Endothelial cell (in vitro differentiated cells): ENCODE results near the gene PYROXD2. TPM values are rescaled to one million over a fixed set of nuclear protein-coding genes. Genes with fewer than 3 reads are reported as not detected.

Experiments
- DNase-seq: peaks from one replicate; pipeline ENCODE4 v3.0.0; 2021; ENCODE audit warnings: low spot score
- H3K27ac Mint-ChIP-seq: one replicate; pipeline ENCODE4 v1.8.0; 2021; ENCODE audit warnings: mixed read lengths, inconsistent platforms; ENCODE audit not compliant: unreplicated experiment
- H3K27me3 Mint-ChIP-seq: one replicate; pipeline ENCODE4 v1.8.0; 2021; ENCODE audit warnings: mild to moderate bottlenecking, moderate library complexity, mixed read lengths, inconsistent platforms; ENCODE audit not compliant: unreplicated experiment
- H3K36me3 Mint-ChIP-seq: one replicate; pipeline ENCODE4 v1.8.0; 2021; ENCODE audit warnings: mild to moderate bottlenecking, low read depth, mixed read lengths, inconsistent platforms; ENCODE audit not compliant: unreplicated experiment
- H3K4me1 Mint-ChIP-seq: one replicate; pipeline ENCODE4 v1.8.0; 2021; ENCODE audit warnings: mild to moderate bottlenecking, mixed read lengths, inconsistent platforms; ENCODE audit not compliant: unreplicated experiment
- H3K4me3 Mint-ChIP-seq: one replicate; pipeline ENCODE4 v1.8.0; 2021; ENCODE audit warnings: mild to moderate bottlenecking, mixed read lengths, inconsistent platforms; ENCODE audit not compliant: unreplicated experiment
- H3K9me3 Mint-ChIP-seq: one replicate; pipeline ENCODE4 v1.8.0; 2021; ENCODE audit warnings: mixed read lengths, inconsistent platforms; ENCODE audit not compliant: unreplicated experiment
- CTCF ChIP-seq: fragments of 200-600 bp; sonication (generic); IDR thresholded peaks from one replicate; pipeline ENCODE4 v1.5.0; 2021; ENCODE audit warnings: antibody characterized with exemption; ENCODE audit not compliant: unreplicated experiment
- total RNA-seq: library from RNA; stranded (reverse); fragmentation: NEBNext Ultra II Directional; extraction: Animal tissue kit (Norgen Biotek cat#: 25700); gene quantifications from one replicate; pipeline ENCODE4 v1.2.1, GENCODE V29; 2021; ENCODE audit not compliant: unreplicated experiment

The PYROXD2 gene
- total RNA-seq, 1 donor from 2014 or later = 5.8 TPM

- peaks cover 2% of the 10 kb centered on the region for H3K4me1 Mint-ChIP-seq
- H3K27ac Mint-ChIP-seq = no peak overlapping the region
- H3K9me3 Mint-ChIP-seq = no peaks in the 10 kb centered on the region
- H3K27me3 Mint-ChIP-seq = peaks cover 6% of the 10 kb centered on the region
- TF ChIP-seq CTCF = no peak
- no peak overlapping the region for H3K4me3 Mint-ChIP-seq
- DNase-seq = no peak
- no peaks in the 10 kb centered on the region for H3K36me3 Mint-ChIP-seq
These were observed 46.0 kb upstream of the PYROXD2 start for GRCh38 chr10:98460837-98461499.

DNA sequence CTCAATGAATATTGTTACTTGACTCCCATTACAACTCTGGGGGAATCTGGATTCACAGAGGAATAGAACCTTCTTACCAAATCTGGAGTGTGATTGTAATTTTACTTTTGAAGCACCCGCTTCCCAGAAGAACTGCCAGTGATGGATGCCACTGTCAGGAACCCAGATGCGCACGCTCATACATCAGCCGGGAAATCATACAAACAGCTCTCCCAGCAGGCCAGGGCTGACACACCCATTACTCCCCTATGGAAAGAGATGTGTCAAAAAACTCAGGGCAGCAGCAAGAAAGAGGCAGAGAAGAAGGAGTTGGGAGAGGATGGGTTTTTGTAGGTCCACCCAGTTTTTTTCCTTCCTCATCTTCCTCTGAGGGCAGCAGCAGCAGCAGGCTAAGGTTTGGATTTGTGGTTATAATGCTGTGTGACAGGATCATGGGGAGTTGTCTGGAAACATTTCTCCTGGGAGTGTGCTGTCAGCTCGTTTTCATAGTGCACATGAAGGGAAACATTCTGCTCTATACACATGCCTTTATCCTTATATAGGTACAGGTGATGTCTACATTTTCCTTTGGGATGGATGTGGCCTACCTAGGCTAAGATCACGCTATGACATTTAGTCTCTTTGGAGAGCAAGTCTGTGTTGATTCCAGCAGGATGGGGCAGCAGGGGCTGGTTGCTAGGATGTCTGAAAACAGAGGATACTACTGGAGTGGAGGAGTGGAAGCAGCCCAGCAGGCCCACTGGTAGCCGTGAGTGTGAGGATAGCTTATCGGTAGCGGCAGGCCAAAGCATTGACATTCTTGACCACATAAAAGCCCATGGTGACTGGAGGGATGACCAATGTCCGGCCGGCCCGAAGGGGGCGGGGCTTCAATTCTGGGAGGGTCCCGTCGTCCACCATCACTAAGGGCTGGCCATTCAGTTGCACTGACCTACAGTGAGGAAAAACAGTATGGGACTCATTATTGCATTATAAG lies 44.1 kb upstream of the PYROXD2 start:
- Mint-ChIP-seq H3K9me3 (no peaks in the 10 kb centered on the region), H3K27me3 (peaks cover 5% of the 10 kb centered on the region), H3K4me1 (peaks cover 2% of the 10 kb centered on the region), H3K4me3 (no peak overlapping the region), H3K27ac (no peak overlapping the region), H3K36me3 (no peaks in the 10 kb centered on the region)
- DNase-seq = no peak
- TF ChIP-seq CTCF = no peak

GRCh38 chr10:98457721-98458120 lies 42.7 kb upstream of the PYROXD2 start:
- Mint-ChIP-seq H3K27me3 (peaks cover 2% of the 10 kb centered on the region), H3K4me3 (no peak overlapping the region), H3K4me1 (peaks cover 2% of the 10 kb centered on the region), H3K27ac (no peak overlapping the region), H3K36me3 (no peaks in the 10 kb centered on the region), H3K9me3 (no peaks in the 10 kb centered on the region)
- no peak for DNase-seq
- TF ChIP-seq CTCF = no peak

DNA sequence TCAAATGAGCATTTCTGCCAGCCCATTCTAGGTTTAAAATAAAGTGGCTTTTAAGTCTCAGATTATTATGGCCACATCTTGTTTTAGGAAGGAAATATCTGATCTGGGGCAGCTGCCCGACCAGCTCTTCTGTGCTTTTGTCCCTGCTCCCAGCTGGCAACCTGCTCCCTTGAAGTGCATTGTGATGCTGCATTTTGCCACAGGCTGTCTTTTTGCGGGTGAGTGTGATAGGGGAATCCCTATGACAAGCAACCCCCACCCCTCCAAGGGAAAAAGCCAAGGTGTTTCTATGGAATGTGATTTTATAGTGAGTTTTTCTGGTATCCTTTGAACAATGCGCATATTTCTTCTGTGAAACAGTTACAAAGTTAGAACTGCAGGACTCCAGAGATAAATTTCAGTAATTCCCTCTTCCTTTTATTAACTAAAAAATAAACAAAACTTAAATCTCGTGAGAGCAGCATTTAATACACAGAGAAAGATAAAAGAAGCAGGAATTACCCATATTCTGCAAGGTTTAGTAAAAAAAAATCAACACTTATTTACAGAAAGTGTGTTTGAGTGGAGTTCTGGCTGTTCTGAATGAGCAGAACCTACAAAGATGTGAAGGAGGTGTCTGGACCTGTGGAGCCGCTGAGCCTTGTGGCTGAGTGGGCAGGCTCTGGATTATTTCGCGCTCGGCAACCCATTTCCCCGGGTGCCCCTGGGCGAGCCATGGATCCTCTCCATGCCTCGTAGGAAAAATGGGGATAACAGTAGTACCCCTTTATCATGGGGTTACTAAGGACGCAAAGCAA lies 41.9 kb upstream of the PYROXD2 start:
- Mint-ChIP-seq H3K27me3 (no peaks in the 10 kb centered on the region), H3K4me3 (no peak overlapping the region), H3K36me3 (no peaks in the 10 kb centered on the region), H3K9me3 (no peaks in the 10 kb centered on the region), H3K27ac (no peak overlapping the region), H3K4me1 (peaks cover 2% of the 10 kb centered on the region)
- no peak for DNase-seq
- TF ChIP-seq CTCF = no peak
